Esophagus squamous epithelium (tissue), 4 donors: Measurements from ENCODE around the gene WNT16.

Experiments
- CTCF ChIP-seq, 6 experiments: fragments of 450-650 bp in 4 of 6; fragments of 200-600 bp in 2 of 6; sonication (generic) in 2 of 6; IDR thresholded peaks; one replicate each; pipeline ENCODE4 v1.5.1; 2016 to 2019; ENCODE audit warnings: antibody characterized with exemption in 6 of 6, mild to moderate bottlenecking in 4 of 6, moderate library complexity in 4 of 6
- POLR2A ChIP-seq, 4 donors: fragments of 450-650 bp; IDR thresholded peaks; one replicate each; pipeline ENCODE4 v1.6.1; 2017; ENCODE audit warnings: antibody characterized with exemption in 4 of 4, mild to moderate bottlenecking in 4 of 4, moderate library complexity in 3 of 4

- no peak for TF ChIP-seq CTCF (IDR thresholded peaks at IDR 0.05)
- TF ChIP-seq POLR2A (IDR thresholded peaks at IDR 0.05), result no peak
Observed at GRCh38 chr7:121300685-121301420, 27.9 kb upstream of the WNT16 start.
